T-cell (primary cell): ENCODE results near the gene KRI1. TPM values are rescaled to one million over a fixed set of nuclear protein-coding genes. Genes with fewer than 3 reads are reported as not detected.

Experiments
- ATAC-seq, 4 experiments: fragments of 200-7000 bp in 3 of 4; fragments of 150-1000 bp in 1 of 4; cut with Tn5 transposase; replicated peaks in 1 of 4; 1 replicate in 3 of 4; 2 replicates in 1 of 4; pipeline ENCODE4 v1.10.0; 2021; ENCODE audit warnings: moderate library complexity in 3 of 4, mild to moderate bottlenecking in 2 of 4, moderate number of reproducible peaks in 1 of 4
- CTCF ChIA-PET, 2 donors: fragments of 300-600 bp; sonication (Branson Sonifier 250); formaldehyde crosslinking; loops; one replicate each; lab custom pipeline; 2022; ENCODE audit warnings: antibody characterized with exemption in 2 of 2; lab: Charles Lee
- POLR2A ChIA-PET, 2 donors: fragments of 300-600 bp; sonication (Branson Sonifier 250); formaldehyde crosslinking; loops; one replicate each; lab custom pipeline; 2022; ENCODE audit warnings: antibody characterized with exemption in 2 of 2; lab: Charles Lee
- DNase-seq, 35 experiments: peaks; one replicate each; pipeline versions ENCODE4 v3.0.0 to v3.0.0-alpha.2; 2013 to 2023
- H3K27ac ChIP-seq: one replicate; pipeline ENCODE4 v1.5.1; 2013; ENCODE audit warnings: low read length
- H3K27me3 ChIP-seq, 2 experiments: replicated peaks in 1 of 2; 1 replicate in 1 of 2; 2 replicates in 1 of 2; pipeline versions ENCODE4 v1.6.1 to v1.7.0; 2013; ENCODE audit warnings: low read length in 1 of 2, mixed read lengths in 1 of 2; ENCODE audit not compliant: control insufficient read depth in 2 of 2, insufficient read depth in 2 of 2; ENCODE audit errors: extremely low read depth in 1 of 2
- H3K36me3 ChIP-seq, 2 donors: 1 replicate in 1 of 2; 2 replicates in 1 of 2; pipeline versions ENCODE4 v1.6.1 to v1.7.0; 2013; ENCODE audit warnings: low read length in 1 of 2; ENCODE audit not compliant: control insufficient read depth in 2 of 2, insufficient read depth in 1 of 2; ENCODE audit errors: extremely low read depth in 1 of 2
- H3K4me1 ChIP-seq, 2 experiments: 1 replicate in 1 of 2; 2 replicates in 1 of 2; pipeline versions ENCODE4 v1.6.1 to v1.7.0; 2013; ENCODE audit warnings: low read length in 2 of 2, mixed read lengths in 1 of 2; ENCODE audit not compliant: insufficient read depth in 2 of 2, control insufficient read depth in 1 of 2; ENCODE audit errors: extremely low read depth in 1 of 2
- H3K4me3 ChIP-seq, 2 donors: 1 replicate in 1 of 2; 2 replicates in 1 of 2; pipeline versions ENCODE4 v1.5.1 to v1.7.0; 2013; ENCODE audit warnings: mild to moderate bottlenecking in 2 of 2, low read length in 1 of 2, moderate library complexity in 1 of 2; ENCODE audit not compliant: control insufficient read depth in 1 of 2; ENCODE audit errors: extremely low read depth in 1 of 2
- H3K9me3 ChIP-seq: 2 replicates; pipeline ENCODE4 v1.7.0; 2013
- H3K27ac Mint-ChIP-seq, 2 donors: one replicate each; pipeline ENCODE4 v1.8.0; 2020 to 2021; ENCODE audit warnings: mild to moderate bottlenecking in 2 of 2, mixed read lengths in 2 of 2
- H3K27me3 Mint-ChIP-seq, 2 donors: one replicate each; pipeline ENCODE4 v1.8.0; 2021 to 2022; ENCODE audit warnings: mixed read lengths in 2 of 2
- H3K36me3 Mint-ChIP-seq: one replicate; pipeline ENCODE4 v1.8.0; 2021; ENCODE audit warnings: mixed read lengths
- H3K4me1 Mint-ChIP-seq, 3 donors: one replicate each; pipeline ENCODE4 v1.8.0; 2020 to 2022; ENCODE audit warnings: mixed read lengths in 3 of 3, mild to moderate bottlenecking in 1 of 3
- H3K4me3 Mint-ChIP-seq, 3 donors: one replicate each; pipeline ENCODE4 v1.8.0; 2020 to 2022; ENCODE audit warnings: mild to moderate bottlenecking in 3 of 3, mixed read lengths in 3 of 3, moderate library complexity in 3 of 3
- H3K9me3 Mint-ChIP-seq, 3 donors: one replicate each; pipeline ENCODE4 v1.8.0; 2020 to 2022; ENCODE audit warnings: mixed read lengths in 3 of 3
- WGBS: methylation state at CpG from one replicate; pipeline ENCODE4 v1.1.5; 2013; ENCODE audit warnings: missing lambda C conversion rate; ENCODE audit not compliant: insufficient coverage; 5-methylcytosine and 5-hydroxymethylcytosine counted together
- total RNA-seq, 35 experiments: library from RNA in 6 of 35; stranded (reverse) in 6 of 35; fragments of 120-200 nt in 1 of 35; gene quantifications; one replicate each; pipeline versions ENCODE4 v1.2.1 to v1.2.4 and lab custom pipeline; 2013 to 2026

The KRI1 gene
- total RNA-seq, 5 donors from 2014 or later (not counting 1 experiment from before 2014, with no cell fraction given), result 50.9 to 94.8 (median 79.1) TPM

DNA sequence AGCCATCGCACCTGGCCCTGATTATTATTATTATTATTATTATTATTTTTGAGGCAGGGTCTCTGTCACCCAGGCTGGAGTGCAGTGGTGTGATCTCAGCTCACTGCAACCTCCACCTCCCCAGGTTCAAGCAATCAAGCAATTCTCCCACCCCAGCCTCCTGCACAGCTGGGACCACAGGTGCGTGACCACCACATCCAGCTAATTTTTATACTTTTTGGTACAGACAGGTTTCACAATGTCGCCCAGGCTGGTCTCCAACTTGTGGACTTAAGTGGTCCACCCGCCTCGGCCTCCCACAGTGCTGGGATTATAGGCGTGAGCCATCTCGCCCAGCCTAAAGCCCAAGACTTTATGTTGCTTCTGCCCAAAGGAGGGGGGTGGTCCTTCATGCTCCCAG lies 27.3 kb upstream of the KRI1 start:
- ChIA-PET POLR2A (no interaction called here), CTCF (interaction anchor here (0.7 to 1.3 kb wide), 2 partner anchors 12 to 447 kb away, joined by 3 to 4 read pairs; no protein-coding TSS in a partner anchor)
- Histone ChIP-seq H3K4me1 (peaks cover 3 to 23% of the 10 kb centered on the region in 2 experiments), H3K27ac (no peak overlapping the region), H3K4me3 (no peak overlapping the region), H3K36me3 (no peaks in the 10 kb centered on the region), H3K9me3 (no peaks in the 10 kb centered on the region), H3K27me3 (peaks cover 0 to 23% of the 10 kb centered on the region in 2 experiments)
- Mint-ChIP-seq H3K27me3 (peaks cover 0 to 4% of the 10 kb centered on the region in 2 donors), H3K9me3 (no peaks in the 10 kb centered on the region), H3K27ac (no peak overlapping the region), H3K4me3 (no peak overlapping the region), H3K36me3 (no peaks in the 10 kb centered on the region), H3K4me1 (peaks cover 13 to 20% (median 18%) of the 10 kb centered on the region in 3 donors)
- no peak for DNase-seq
- ATAC-seq, result no peak
- WGBS, result 92% methylated on average over 6 of the region's 7 CpGs

DNA sequence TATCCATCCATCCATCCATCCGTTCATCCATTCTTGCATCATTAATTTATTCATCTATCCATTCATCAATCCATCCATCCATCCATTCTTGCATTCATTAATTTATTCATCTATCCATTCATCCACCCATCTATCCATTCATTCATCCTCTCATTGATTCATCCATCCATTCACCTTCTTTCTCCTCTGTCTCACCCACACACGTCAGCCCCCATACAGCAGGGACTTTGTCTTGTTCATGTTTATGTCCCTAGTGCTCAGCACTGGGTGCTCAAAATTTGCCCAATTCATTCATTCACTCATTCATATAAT lies 22.0 kb upstream of the KRI1 start:
- peaks cover 7 to 8% of the 10 kb centered on the region in 2 donors for H3K27me3 Mint-ChIP-seq
- no peak overlapping the region for H3K4me3 ChIP-seq
- no peaks in the 10 kb centered on the region for H3K9me3 ChIP-seq
- H3K4me1 Mint-ChIP-seq, result peaks cover 14 to 20% (median 15%) of the 10 kb centered on the region in 3 donors
- POLR2A ChIA-PET, result no interaction called here
- H3K36me3 Mint-ChIP-seq, result no peaks in the 10 kb centered on the region
- CTCF ChIA-PET, result interaction anchor here in 1 of 2 donors (0.6 kb wide), 1 partner anchor 59 kb away, joined by 8 read pairs; no protein-coding TSS in a partner anchor
- ATAC-seq (no peak), DNase-seq (no peak)
- no peaks in the 10 kb centered on the region for H3K36me3 ChIP-seq
- no peak overlapping the region for H3K27ac ChIP-seq
- H3K27ac Mint-ChIP-seq, result no peak overlapping the region
- H3K27me3 ChIP-seq, result peaks cover 3 to 11% of the 10 kb centered on the region in 2 experiments
- peaks cover 0 to 7% (median 0%) of the 10 kb centered on the region in 3 donors for H3K9me3 Mint-ChIP-seq
- H3K4me3 Mint-ChIP-seq, result no peak overlapping the region
- 87% methylated on average over 1 of the region's 2 CpGs for WGBS
- peaks cover 0 to 13% of the 10 kb centered on the region in 2 experiments for H3K4me1 ChIP-seq

DNA sequence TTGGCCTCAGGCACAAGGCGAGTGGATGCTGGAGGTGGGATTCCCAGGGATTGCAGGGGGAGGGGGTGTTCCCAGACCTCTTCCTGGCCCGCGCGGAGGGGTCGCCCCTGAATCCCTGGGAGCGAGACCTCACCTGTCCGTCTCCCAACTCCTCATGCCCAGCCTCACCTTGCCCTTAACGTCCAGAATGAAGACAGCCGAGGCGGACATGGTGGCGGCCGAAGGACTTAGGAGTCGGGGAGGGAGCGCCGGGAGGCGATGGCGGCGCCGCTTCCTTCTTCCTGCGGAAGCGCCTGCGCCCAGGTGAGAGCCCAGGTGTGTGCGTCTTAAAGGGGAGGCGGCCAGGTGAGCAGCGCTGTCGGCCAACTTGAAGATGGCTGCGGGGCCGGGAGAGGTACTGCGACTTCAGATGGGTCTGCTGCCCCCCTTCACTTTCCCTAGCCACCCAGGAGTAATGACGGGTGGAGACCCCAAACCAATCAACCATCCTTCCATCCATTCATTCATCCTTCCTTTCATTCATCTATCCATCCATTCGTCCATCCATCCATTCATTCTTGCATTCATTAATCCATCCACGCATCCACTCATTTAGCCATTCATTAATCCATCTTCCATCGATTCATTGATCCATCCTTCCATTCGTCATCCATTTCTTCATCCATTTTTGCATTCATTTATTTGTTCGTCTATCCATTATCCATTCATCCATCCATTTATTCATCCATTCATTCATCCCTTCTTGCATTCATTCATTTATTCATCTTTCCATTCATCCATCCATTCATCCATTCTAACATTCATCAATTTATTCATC lies 21.4 kb upstream of the KRI1 start, which contains the start of gene AP1M2:
Gene AP1M2 (minus strand): TSS at position 291 of the 817 bp plus-strand sequence. CDS start 81 bp downstream, at position 210.
- no peaks in the 10 kb centered on the region for H3K9me3 ChIP-seq
- H3K27ac ChIP-seq, result no peak within 1 kb of the TSS
- Mint-ChIP-seq H3K9me3 (peaks cover 0 to 7% (median 0%) of the 10 kb centered on the region in 3 donors), H3K4me3 (no peak within 1 kb of the TSS), H3K27me3 (peaks cover 7 to 8% of the 10 kb centered on the region in 2 donors), H3K36me3 (no peaks in the 10 kb centered on the region), H3K4me1 (peaks cover 14 to 20% (median 15%) of the 10 kb centered on the region in 3 donors), H3K27ac (no peak within 1 kb of the TSS)
- 50% methylated on average over 28 of the region's 35 CpGs for WGBS
- peaks cover 0 to 13% of the 10 kb centered on the region in 2 experiments for H3K4me1 ChIP-seq
- no peaks in the 10 kb centered on the region for H3K36me3 ChIP-seq
- DNase-seq, result no peak
- ATAC-seq, result no peak
- ChIA-PET CTCF (no interaction called here), POLR2A (no interaction called here)
- no peak within 1 kb of the TSS for H3K4me3 ChIP-seq
- peaks cover 3 to 11% of the 10 kb centered on the region in 2 experiments for H3K27me3 ChIP-seq

DNA sequence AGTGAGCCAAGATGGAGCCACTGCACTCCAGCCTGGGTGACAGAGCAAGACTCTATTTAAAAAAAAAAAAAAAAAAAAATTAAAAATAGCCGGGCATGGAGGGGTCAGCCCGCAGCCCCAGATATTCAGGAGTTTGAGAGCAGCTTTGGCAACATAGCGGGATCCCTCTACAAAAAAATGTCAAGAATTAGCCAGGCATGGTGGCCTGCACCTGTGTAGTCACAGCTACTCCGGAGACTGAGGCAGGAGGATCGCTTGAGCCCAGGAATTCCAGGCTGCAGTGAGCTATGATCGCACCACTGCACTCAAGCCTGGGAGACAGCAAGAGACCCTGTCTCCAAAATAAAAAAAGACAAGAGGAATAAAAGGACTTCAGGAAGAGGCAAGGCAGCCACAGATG lies 20.6 kb upstream of the KRI1 start:
- H3K9me3 Mint-ChIP-seq, result peaks cover 0 to 7% (median 0%) of the 10 kb centered on the region in 3 donors
- no peak overlapping the region for H3K27ac Mint-ChIP-seq
- H3K36me3 Mint-ChIP-seq, result no peaks in the 10 kb centered on the region
- ATAC-seq (no peak), DNase-seq (no peak)
- ChIA-PET POLR2A (no interaction called here), CTCF (interaction anchor here in 1 of 2 donors (0.7 kb wide), 1 partner anchor 14 kb away, joined by 3 read pairs; no protein-coding TSS in a partner anchor)
- Histone ChIP-seq H3K4me3 (no peak overlapping the region), H3K27ac (no peak overlapping the region), H3K9me3 (no peaks in the 10 kb centered on the region), H3K27me3 (peaks cover 3 to 12% of the 10 kb centered on the region in 2 experiments), H3K4me1 (peaks cover 0 to 15% of the 10 kb centered on the region in 2 experiments), H3K36me3 (no peaks in the 10 kb centered on the region)
- H3K27me3 Mint-ChIP-seq, result peaks cover 7 to 8% of the 10 kb centered on the region in 2 donors
- H3K4me3 Mint-ChIP-seq, result no peak overlapping the region
- WGBS, result 87% methylated on average over 5 of the region's 6 CpGs
- peaks cover 14 to 20% (median 15%) of the 10 kb centered on the region in 3 donors for H3K4me1 Mint-ChIP-seq

DNA sequence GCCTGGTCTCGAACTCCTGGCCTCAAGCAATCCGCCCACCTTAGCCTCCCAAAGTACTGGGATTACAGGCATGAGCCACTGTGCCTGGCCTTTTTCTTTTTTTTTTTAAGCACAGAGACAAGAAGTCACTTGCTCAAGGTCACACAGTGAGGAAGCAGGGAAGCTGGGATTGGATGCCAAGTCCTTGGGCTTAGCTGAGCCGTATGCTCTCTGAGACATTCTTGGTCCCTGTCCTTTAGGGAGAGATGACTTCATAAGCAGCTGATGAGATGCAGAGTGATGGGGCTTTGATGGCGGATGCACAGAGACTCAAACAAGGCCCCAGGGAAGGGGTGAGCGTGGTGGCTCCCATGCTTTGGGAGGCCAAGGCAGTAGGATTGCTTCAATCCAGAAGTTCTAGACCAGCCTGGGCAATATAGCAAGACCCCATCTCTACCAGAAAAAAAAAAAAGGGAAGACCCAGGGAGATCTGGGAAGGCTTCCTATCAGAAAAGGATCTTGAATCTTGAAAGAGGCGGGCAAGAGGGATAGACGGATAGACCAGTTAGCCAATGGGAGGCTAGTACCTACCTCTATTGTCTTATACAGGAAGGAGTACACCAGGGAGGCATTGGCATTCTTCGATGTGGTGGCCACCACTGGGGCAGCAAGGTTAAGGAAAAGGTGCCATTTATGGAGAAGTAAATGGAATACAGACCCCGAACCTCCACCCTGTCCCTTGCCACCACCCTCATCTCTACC lies 17.4 kb upstream of the KRI1 start:
- no peaks in the 10 kb centered on the region for H3K36me3 ChIP-seq
- POLR2A ChIA-PET, result no interaction called here
- H3K36me3 Mint-ChIP-seq, result no peaks in the 10 kb centered on the region
- no peak overlapping the region for H3K4me3 ChIP-seq
- ATAC-seq, result no peak
- H3K27me3 Mint-ChIP-seq, result peaks cover 7 to 8% of the 10 kb centered on the region in 2 donors
- CTCF ChIA-PET, result interaction anchor here in 1 of 2 donors (0.5 to 5.2 kb wide), 3 partner anchors 62 to 89 kb away, joined by 3 to 83 read pairs (median 3); no protein-coding TSS in a partner anchor
- DNase-seq, result no peak
- no peak overlapping the region for H3K4me3 Mint-ChIP-seq
- H3K27ac Mint-ChIP-seq, result no peak overlapping the region
- no peaks in the 10 kb centered on the region for H3K9me3 ChIP-seq
- H3K27ac ChIP-seq, result no peak overlapping the region
- peaks cover 20 to 21% (median 20%) of the 10 kb centered on the region in 3 donors for H3K4me1 Mint-ChIP-seq
- WGBS, result 100% methylated on average over 3 of the region's 9 CpGs
- H3K9me3 Mint-ChIP-seq, result peaks cover 0 to 7% (median 0%) of the 10 kb centered on the region in 3 donors
- peaks cover 0 to 23% of the 10 kb centered on the region in 2 experiments for H3K4me1 ChIP-seq
- H3K27me3 ChIP-seq, result peaks cover 3 to 11% of the 10 kb centered on the region in 2 experiments

DNA sequence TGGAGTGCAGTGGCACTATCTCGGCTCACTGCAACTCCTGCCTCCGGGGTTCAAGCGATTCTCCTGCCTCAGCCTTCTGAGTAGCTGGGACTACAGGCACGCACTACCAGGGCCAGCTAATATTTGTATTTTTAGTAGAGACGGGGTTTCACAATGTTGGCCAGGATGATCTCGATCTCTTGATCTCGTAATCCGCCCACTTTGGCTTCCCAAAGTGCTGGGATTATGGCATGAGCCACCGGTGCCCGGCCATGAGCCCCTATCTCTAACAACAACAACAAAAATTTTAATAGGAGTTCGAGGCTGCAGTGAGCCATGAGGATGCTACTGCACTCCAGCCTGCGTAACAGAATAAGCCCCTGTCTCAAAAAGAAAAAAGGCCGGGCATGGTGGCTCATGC lies 16.3 kb upstream of the KRI1 start:
- no peaks in the 10 kb centered on the region for H3K9me3 ChIP-seq
- Mint-ChIP-seq H3K27me3 (peaks cover 0 to 1% of the 10 kb centered on the region in 2 donors), H3K4me1 (peaks cover 11 to 16% (median 14%) of the 10 kb centered on the region in 3 donors), H3K36me3 (no peaks in the 10 kb centered on the region), H3K4me3 (no peak overlapping the region), H3K9me3 (no peaks in the 10 kb centered on the region), H3K27ac (no peak overlapping the region)
- no peak overlapping the region for H3K4me3 ChIP-seq
- ATAC-seq, result no peak
- WGBS, result 97% methylated on average over 6 of the region's 13 CpGs
- POLR2A ChIA-PET, result no interaction called here
- DNase-seq, result no peak
- H3K27me3 ChIP-seq, result peaks cover 0 to 9% of the 10 kb centered on the region in 2 experiments
- H3K27ac ChIP-seq, result no peak overlapping the region
- CTCF ChIA-PET, result interaction anchor here (0.6 to 5.2 kb wide), 14 partner anchors 8 to 283 kb away, joined by 3 to 83 read pairs (median 4); partner anchors contain the start of gene DNM2 (in 1 of the 2)
- peaks cover 0 to 21% of the 10 kb centered on the region in 2 experiments for H3K4me1 ChIP-seq
- H3K36me3 ChIP-seq, result no peaks in the 10 kb centered on the region
